NCI-H2227 treated with DMSO at 0.1 percent for 48 hours (cell line): Measurements from ENCODE around the gene APBB2.
A peak's percentile ranks its signal among the peaks of the same experiment; 100 is the strongest.

Experiments used
- DNase-seq: peaks from one replicate; lab custom pipeline; 2025; lab: John Stamatoyannopoulos, UW

The APBB2 gene

GRCh38 chr4:40897557-40898203 lies 316.7 kb downstream of the APBB2 start:
- DNase-seq, result peak; percentile 23

DNA sequence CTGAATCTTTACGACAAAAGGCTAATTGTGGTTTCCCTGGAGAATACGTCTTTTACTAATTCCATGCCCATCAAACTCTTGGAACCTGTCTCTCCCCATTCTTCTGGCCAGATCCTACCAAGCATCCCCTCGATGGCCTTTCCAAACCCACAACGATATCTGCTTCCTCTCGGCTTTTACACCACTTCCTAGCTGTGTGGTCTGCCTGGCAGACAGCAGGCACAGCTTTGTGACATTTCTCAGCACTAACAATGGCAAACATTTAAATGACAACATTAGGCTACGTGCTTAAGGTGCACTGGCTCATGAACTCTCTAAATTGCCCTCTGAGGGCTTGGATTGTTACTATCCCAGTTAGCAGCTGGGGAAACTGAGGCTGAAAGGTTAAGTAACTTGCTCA lies 323.6 kb downstream of the APBB2 start:
- no peak for DNase-seq

DNA sequence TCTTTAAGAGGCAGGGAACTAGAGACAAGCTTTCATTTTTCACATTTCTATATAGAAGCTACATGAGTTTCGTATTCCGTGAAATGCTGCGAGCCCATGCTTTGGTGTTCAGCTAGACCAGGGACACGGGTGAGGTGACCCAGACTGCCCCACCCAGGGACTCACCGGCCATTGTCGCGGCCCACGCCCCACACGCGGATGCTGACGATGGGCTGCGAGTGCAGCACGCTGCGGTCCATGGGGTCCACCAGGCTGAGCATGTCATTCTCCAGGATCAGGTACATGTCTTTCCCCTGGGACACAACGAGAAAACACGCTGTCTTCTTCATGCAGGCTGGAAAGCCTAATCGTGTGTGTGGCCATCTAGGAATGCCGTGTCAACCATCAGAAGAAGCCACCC lies 324.1 kb downstream of the APBB2 start:
- no peak for DNase-seq

GRCh38 chr4:40888933-40889332 lies 325.4 kb downstream of the APBB2 start:
- DNase-seq, result no peak

DNA sequence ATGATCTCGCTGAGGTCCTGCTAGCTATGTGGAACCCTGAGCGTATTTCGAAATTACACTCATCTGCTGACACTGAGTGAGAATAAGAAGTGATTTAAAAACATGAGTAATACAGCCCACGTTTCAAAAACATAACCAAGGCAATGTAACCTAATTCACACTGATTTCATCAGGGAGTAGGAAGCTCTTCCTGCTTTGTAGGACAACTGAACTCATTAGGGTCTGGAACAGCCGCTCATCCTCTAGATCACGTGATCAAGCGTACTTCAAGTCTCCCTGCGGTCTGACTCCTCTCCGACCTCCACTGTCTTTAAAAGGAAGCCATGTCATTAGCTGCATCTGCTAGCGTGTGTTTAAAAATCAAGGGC lies 326.6 kb downstream of the APBB2 start:
- no peak for DNase-seq

DNA sequence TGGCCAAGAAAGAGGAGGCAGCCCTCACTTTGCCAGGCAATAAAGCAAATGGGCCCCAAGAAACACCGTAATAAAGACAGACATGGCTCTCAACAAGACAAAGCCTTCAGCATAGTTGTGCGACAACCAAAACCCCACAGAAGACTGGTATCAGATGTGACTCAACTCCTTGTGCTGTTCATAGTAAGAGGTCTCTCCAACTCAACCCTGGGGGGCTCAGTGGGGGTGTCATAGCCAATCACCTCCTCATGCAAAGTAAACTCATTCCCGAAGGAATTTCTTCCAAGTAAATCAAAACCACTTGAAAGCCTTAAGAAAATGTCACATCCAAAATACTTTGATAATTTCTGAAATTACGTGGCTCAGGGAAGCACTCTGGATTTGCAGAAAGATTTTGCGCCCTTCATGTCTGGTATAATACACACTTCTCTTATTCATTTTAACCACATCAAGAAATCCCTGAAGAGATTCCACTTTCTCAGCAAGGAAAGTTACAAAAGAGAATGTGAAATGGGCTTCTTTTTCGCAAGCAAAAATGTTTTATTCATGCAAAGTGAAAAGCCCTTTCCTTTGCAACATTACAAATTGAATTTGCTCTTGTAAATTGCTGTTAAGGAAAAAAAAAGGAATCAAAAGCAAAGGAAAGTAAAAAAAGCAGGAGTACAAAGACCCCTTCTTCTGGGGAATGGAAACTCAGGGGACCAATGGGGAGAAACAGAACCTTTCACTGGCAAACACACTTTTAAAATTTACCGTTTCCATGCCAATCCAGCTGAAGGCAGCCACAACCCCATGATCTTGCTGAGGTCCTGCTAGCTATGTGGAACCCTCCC lies 327.2 kb downstream of the APBB2 start:
- DNase-seq, result no peak

DNA sequence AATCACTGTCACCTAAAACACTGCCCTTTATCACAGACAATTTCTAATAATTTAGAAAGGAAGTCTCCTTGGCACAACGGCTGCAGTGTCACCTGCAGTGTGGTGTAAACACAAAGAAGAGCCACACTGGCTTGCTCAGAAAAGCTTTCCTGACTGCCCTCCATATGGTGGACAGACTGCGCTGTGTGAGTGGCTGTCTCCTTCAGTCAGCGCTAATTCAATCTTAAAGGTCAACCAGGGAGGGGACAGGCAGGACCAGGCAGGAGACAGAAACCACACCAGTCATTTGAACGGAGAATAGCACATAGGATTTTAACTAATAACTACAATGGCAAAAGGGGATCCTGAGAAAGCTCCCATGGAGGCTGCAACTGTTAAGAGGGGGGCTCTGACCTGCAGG lies 332.5 kb downstream of the APBB2 start:
- DNase-seq, result no peak

GRCh38 chr4:40881096-40881495 lies 333.2 kb downstream of the APBB2 start:
- no peak for DNase-seq

- no peak for DNase-seq
These were observed 335.7 kb downstream of the APBB2 start for GRCh38 chr4:40878548-40879055.

DNA sequence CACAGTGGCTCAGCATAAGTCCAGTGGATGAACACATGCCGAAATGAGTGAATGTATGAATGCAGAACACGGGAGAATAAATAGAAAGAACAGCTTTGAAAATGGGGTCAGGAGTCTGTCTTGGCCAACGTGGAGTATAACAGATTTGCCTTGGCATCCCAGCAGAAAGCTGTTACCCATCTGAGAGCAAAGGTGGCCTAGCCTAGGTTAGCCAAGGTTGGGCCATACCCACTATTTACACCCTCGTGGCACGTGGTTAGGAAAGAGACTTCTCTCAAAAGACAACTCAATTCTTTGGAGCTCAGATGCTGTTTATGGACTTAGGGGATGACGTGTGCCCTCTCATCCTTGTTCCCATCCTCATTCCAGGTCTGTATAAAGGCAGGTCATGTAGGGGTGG lies 337.3 kb downstream of the APBB2 start:
- no peak for DNase-seq

DNA sequence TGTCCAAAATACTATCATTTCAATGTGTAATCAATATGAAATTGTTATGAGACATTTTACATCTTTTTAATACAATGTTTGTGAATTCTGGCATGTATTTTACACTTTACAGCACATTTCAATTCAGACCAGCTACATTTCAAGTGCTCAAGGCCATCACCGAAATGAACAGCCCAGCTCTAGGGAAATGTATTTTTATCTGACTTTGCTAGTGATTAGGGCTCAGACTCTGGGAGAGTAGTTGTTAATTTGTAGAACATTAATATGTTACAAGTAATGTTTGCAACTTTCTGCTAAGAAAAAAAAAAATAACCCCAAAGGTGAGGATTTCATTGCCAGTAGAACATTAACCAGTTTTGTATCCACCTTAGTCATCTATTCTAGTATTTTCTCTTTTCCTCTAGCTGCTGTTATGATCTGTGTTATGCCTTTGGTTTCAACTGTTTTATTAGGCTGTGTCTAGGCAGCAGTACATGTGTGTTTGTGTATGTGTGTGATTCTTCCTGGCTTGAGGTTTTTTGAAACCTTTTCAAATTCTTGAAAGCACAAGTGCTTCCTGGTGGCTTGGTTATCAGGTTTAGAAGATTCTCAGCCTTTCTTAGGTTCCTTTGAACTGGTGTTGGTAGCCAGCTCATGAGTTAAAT lies 338.7 kb downstream of the APBB2 start:
- no peak for DNase-seq

DNA sequence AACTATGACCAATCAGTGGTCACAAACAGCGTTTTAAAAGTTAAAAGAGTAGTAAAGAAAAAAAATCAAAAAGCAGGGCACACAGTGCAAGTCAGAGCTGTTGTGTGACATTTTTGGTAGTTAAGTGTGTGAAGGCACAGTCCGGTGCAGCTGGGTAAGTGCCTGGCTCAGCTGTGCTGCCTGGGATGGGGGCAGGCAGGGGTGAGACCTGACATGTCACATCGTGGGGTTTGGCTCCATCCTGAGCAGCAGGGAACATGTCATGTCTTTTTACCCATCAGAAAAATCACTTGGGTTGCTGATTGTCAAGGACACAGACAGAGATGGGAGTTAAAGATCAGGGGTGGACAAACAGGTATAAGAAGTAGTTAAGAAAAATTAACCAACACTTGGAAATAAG lies 339.4 kb downstream of the APBB2 start:
- DNase-seq, result no peak

DNA sequence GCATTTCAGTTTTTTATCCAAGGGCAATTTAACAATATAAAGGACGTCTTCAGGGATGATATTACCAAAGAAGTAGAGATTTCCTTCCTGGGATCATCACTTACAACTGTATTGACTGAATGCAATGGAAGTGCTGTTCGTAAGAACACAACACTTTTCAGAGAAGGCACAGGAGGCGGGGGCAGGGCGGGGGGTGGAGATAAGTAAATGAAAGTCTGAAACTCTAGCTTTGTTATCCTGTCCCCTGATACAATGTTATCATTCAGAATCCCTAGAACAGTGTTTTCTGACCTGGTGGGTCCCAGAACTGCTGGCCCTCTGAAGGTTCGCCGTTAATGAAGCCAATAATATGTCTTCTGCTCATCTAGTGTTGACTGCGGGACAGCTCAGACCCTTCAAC lies 340.0 kb downstream of the APBB2 start:
- DNase-seq, result no peak

DNA sequence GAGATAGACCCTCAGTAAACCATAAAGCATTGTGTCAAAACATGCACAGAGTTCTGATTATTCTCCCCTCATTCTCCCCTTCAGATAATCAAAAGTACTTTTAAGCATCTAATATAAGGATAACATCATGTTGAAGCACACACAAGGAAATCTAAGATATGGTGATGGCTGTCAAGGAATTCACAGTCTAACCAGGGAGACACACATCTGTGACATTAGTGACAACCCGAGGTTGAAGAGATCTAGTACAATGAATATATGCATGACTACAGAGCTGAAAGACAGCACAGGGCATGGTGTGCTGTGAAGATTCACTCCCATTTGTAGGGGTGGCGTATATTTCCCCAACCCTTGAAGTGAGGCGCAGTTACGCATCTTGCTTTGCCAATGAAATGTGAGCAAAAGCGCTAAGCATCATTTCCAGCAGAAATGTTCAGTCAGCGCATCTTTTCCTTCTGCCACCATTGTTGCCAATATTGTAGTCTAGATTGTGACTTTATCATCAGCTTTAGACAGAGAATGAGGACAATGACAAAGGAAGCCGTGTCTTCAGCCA lies 342.6 kb downstream of the APBB2 start:
- no peak for DNase-seq

- DNase-seq, result no peak
These were observed 344.2 kb downstream of the APBB2 start for GRCh38 chr4:40870150-40870549.

GRCh38 chr4:40865696-40866095 lies 348.6 kb downstream of the APBB2 start:
- DNase-seq, result no peak

- DNase-seq, result no peak
These were observed 349.8 kb downstream of the APBB2 start for GRCh38 chr4:40864531-40864930.

- DNase-seq, result no peak
These were observed 355.4 kb downstream of the APBB2 start for GRCh38 chr4:40858962-40859361.

- no peak for DNase-seq
These were observed 356.4 kb downstream of the APBB2 start for GRCh38 chr4:40857956-40858355.

DNA sequence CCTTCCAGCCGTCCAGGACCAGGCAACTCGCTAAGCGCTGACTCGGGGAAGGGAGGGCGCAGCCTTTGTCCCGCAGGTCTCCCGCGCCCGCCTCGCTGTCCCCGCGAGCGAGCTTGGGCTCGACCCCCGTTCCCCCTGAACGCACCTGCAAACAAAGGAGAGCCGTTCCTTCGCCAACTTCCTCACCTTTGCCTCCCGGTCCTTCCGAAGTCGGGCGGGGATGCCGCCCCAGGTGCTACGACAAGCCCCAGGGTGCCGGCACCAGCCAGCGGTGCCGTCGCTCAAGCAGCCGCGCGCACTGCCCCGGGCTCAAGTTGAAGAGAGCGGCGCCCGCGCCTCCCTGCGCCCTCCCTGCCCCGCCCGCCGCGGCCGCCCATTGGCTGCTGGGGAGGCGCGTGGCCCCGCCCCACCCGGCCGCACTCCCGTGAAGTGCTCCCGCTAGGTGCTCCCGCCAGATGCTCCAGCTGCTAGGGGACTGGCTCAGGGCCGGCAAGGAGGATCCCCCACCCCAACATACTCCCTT lies 357.4 kb downstream of the APBB2 start:
- peak; percentile 48 for DNase-seq

GRCh38 chr4:40856277-40856839 lies 358.0 kb downstream of the APBB2 start:
- DNase-seq, result no peak

- no peak for DNase-seq
These were observed 363.8 kb downstream of the APBB2 start for GRCh38 chr4:40850496-40850895.
